ENCODE results near the gene FCRL1. TPM values are rescaled to one million over a fixed set of nuclear protein-coding genes. Genes with fewer than 3 reads are reported as not detected.

FCRL1 gene, protein sequence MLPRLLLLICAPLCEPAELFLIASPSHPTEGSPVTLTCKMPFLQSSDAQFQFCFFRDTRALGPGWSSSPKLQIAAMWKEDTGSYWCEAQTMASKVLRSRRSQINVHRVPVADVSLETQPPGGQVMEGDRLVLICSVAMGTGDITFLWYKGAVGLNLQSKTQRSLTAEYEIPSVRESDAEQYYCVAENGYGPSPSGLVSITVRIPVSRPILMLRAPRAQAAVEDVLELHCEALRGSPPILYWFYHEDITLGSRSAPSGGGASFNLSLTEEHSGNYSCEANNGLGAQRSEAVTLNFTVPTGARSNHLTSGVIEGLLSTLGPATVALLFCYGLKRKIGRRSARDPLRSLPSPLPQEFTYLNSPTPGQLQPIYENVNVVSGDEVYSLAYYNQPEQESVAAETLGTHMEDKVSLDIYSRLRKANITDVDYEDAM
- 1 to 10 TPM in 1 of 2 donors, under 1 TPM in 1; 0.29 to 1.7 TPM for total RNA-seq
- long read RNA-seq, donor 1: 0 reads
- long read RNA-seq, donor 2: 0 reads

DNA sequence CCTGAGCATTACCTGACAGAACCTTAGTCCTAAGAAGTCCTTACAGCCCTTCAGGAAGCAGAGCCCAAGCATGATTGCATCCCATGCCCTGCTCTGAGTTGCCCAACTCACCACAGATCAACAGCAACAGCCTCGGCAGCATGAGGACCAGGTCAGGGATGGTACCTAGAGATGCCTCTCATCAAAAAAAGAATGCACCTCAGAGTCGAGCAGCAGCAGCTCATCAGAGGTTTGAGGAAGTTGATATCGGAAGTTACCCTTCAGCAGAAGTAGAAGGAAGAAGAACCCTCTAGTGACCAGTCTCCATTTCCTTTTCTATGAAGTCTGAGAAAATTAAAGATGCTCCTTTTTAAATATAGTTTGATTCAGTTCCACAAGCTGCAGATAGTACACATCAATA lies at the start of gene FCRL1:
Gene FCRL1, minus strand, starts transcription at position 225 of the 400 bp plus-strand sequence. Its CDS starts 83 bp downstream, at position 142.
- no peak for DNase-seq (ENCODE audit: low spot score)
- intact Hi-C loops (cut with DNase I): no loop called here

DNA sequence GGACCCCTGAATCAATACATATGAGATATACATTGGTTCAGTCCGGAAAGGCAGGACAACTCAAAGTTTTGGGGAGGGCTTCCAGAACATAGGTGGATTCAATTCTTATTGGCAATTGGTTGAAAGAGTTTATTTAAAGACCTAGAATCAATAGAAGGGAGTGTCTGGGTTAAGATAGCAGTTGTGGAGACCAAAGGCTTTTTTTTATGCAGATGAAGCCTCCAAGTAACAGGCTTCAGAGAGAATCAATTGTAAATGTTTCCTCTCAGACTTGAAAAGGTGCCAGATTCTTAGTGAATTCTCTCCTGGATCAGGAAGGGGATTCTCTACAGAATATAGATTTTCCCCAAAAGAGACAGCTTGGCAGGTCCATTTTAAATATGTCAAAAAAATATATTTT lies 48.7 kb upstream of the FCRL1 start:
- intact Hi-C loops (cut with DNase I): no loop called here

DNA sequence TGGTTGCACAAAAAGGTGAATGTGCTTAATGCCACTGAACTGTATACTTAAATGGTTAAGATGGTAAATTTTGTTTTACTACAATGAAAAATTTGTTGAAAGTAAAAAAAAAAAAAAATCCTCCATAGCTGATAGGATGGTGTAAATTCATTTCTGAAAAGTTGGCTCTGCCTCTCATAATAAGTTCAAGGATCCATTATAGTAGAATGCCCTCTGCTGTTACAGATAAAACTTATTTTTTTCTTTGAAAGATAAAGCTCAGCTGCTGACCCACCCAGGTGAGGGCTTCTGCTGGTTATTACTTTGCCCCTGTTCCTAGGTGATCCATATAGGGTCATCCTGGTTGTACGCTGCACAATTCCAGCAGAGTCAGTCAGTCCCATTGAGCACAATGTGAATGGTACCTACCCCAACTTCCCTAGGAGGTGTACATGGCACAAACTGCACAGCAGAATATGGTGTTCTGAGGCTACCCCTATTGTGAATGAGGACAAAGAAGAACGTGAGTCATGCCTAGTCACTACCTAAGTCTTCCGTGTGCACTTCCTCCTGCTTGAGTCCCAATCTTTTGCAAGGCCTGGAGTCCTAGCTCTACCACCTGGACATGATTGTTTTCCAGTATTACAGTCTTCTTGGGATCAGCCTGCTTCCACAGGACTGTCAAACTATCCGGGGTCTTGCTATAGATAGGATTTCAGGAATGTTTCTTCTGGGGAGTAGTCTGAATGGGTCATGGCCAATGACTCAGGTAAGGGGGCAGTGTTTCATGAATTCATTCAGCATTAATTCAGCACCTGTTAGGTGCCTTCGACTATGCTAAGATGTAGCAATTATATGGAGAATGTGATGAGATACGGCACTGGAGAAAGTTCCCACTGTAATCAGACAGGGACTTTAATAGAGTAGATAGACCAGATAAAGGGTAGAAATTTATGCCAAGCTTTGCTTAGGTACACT lies 42.5 kb upstream of the FCRL1 start:
- intact Hi-C loops (cut with DNase I): no loop called here
- no peak for DNase-seq (ENCODE audit: low spot score)

More for the DNA sequence above, 48.7 kb upstream of the FCRL1 start:
- no peak for DNase-seq (ENCODE audit: low spot score)

DNA sequence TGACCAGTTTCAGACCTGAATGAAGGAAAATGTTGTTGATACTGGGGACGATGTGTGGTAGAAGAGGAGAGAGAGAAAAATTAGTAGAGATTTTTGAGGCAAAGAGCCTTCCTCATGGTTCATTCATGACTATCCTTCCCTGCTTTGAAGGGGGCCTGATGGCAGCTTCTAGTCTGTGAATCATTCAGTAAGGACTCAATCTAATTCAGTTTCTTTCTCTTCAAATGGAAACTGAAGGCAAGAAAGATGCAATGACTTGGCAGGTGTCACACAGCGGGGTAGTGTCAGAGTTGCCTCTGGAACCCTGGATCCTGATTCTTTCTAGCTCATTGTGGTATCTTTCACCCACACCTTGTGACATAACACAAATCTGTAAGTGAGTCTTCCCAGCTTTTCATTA lies 36.6 kb upstream of the FCRL1 start:
- DNase-seq (ENCODE audit: low spot score): no peak
- intact Hi-C loops (cut with DNase I): no loop called here

DNA sequence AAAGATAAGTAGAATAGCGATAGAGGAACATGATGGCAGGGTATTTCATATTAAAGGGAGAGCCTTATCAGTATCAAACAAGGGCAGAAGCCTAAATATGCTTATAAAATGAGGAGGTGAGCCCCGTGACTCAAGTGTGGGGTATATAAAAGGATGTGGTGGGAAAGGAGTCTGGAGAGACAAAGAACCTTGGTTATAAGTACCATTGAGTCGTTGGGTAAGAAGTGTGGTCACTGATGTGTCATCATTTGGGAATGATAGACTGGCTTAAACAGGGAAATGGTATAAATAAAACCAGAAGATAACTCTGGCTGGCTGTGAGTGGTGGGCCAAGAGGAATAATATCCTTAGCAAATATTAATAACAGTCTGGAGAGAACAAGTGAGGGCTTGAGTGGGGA lies 32.6 kb upstream of the FCRL1 start:
- intact Hi-C loops (cut with DNase I): no loop called here
- DNase-seq (ENCODE audit: low spot score): no peak

DNA sequence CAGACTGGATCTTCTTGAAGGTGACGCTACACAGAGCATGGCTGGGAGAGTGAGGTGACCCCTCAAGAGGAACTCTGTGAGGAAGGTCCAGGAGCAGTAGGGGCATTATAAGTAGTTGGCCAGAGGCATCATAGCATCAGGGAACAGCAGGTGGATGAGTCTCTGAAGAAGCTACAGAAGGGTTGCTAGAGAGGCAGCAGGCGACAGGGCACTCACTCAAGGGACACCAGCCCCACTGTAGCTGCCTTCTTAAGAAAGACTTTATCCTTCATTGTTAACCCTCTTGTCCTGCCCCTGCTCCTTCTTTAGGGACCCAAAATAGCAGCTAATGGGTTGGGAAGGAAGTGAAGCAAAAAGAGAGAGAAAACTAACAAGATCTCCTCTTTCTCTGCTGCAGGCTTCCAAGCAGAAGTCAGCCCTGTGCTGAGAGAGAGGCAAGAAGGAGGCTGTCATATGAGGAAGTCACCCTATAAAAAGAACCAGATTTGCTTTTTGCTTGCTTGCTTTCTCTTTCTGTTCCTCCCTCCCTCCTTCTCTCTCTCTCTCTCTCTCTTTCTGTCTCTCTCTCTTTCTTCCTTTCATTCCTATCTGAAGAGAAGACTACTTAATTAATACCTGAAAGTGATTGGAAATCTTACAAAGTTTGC lies 29.4 kb upstream of the FCRL1 start:
- DNase-seq (ENCODE audit: low spot score): no peak
- intact Hi-C loops (cut with DNase I): no loop called here

DNA sequence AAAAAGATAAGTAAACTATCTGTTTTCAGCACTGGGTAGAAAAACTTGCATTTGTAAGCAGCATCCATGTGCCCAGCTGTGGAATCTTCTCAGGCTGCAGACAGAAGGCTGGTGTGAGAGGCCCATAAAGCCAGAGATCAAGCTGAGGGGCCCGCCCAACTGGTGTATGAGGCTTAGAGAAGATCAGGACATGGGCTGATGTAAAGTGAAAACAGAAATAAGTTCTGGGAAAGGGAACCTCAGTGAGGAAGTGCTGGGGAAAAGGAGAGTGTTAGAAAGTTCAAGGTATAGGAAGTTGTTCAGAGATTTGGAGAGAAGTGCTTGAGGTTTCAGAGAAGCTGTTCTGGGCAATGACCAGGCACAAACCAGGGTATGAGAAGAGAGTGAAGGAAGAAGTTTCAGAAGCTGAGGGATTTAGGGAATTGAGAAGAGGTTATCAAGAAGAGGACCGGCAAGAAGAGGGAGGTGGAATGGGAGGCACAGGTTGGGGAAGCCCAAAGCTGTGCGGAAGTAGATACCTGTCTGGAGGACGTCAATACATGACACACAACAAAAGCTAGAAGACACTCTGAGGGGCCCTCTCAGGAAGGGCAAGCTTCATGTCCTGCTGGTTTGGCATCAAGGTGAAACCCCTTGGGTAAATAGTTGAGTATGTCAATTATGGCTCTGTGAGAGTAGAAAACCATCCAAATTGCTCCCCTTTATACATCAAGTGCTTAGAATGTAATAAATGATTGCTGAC lies 24.3 kb upstream of the FCRL1 start:
- DNase-seq (ENCODE audit: low spot score): no peak
- intact Hi-C loops (cut with DNase I): no loop called here

DNA sequence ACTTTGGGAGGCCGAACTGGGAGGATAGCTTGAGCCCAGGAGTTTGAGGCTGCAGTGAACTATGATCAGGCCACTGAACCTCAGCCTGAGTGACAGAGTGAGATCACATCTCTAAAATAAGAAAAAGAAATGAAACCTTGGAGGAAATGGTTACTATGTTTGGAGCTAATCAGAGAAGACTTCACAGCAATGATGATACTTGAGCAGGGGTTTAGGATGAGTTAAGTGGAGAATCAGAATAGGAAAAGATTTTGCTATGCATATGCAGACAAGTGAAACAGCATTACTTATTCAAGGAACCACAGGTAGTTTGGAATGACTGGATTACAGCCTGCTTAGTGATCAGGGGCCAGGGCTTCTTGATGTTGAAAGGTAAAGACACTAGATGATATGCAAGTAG lies 23.0 kb upstream of the FCRL1 start:
- DNase-seq (ENCODE audit: low spot score): no peak
- intact Hi-C loops (cut with DNase I): no loop called here

DNA sequence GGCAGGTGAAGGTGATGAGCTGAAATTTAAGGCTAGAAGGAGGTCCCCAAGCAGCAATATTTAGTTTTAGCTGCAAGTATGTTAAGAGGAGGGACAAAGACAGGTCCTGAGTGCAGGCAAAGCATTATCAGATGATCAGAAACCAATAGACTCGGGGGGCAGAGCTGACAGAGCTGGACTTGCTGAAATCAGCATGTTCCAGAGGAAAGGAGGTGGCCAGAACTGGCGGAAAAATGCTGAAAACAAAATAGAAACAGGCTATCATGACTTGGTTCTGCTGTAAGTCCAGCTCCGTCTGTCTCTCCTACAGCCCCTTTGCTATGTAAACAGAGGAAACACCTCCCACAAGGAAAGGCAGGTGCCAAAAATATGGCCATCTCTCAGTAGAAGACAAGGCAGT lies 21.8 kb upstream of the FCRL1 start, which contains the start of gene CD5L:
Gene CD5L, minus strand, starts transcription at position 101 of the 400 bp plus-strand sequence. CDS start 107 bp downstream, outside the sequence.
- intact Hi-C loops (cut with DNase I): no loop called here
- DNase-seq (ENCODE audit: low spot score): no peak

DNA sequence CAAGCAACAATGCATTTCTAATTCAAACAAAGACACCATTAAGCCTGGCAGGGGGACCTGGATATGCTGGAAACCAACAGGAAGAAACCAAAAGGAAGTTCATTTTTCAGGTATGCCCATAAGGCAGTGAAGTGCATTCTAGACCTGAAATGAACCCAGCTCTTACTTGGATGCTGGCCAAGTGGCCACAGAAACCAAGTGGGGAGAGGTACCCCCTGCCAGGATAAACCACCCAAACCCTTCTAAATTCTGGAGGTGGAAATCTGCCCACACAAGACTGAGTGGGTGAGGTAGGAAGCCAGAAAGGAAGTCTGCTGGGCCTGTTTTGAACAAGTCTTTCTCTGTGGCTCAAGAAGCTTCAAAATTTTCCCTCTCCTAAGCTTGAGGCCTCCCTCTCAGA lies 19.0 kb upstream of the FCRL1 start:
- intact Hi-C loops (cut with DNase I): no loop called here
- no peak for DNase-seq (ENCODE audit: low spot score)

DNA sequence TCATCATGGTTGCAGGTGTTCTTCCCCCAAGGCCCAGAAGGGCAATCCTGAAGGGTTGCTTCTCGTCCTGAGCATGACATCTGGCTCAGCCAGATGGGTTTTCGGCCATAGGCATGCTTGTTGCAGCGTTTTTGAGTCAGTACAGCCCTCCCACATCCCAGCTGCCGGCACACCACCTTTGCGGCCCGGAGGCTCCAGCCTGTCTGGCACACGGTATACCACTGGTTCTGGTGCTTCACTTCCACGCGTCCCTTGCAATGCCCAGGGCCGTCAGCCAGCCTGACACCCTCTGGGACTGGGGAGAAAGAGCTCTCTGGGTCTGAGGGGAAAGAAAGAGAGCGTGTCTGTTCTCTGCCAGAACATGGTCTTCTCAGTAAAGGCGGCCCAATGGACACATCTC lies 14.5 kb upstream of the FCRL1 start:
- intact Hi-C loops (cut with DNase I): no loop called here
- DNase-seq (ENCODE audit: low spot score): no peak

DNA sequence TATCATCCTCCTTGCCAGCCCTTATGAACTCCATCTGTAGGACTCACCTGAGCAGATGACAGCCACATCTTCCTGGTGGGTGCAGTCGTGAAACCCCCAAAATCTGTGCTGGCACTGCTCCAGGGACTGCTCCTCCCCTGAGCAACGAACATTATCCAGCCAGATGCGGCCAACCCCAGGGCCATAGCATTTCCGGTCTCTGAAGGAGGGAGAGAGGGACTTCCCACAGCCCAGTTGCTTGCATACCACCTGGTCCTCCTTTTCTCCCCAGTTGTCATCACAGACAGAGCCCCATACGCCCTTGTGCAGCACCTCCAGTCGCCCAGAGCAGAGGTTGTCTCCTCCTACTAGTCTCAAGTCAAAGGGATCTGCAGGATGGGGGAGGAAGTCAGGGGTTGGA lies 13.2 kb upstream of the FCRL1 start:
- intact Hi-C loops (cut with DNase I): no loop called here
- no peak for DNase-seq (ENCODE audit: low spot score)

DNA sequence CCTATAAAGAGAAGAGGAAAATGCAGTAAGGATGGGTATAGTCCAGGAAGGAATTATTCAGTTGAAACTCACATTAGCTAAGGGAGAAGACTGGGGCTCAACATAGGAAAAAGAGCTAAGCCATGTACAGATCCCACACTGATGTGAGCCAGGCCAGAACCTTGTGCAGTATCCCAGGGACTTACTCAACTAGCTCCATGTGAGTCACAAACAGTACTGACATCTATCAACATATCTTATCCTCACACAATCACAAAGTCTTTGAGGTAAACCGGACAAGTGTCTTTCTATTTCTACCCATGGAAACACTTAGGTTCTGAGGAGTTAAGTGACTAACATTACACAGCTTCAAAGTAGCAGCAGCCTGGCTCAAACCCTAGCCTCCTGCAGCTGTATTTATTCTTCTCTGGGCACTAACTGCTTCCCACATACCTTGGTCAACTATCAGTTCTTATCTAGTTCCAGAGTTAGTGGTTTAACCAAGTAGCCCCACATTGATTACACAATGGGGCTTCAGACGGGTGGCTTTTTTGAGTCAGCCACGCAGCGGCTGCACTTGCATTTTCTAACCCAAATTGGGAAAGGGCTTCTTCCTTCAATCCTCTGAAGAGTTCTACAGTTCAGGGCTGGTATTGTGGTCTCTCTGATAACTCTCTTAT lies 12.2 kb upstream of the FCRL1 start:
- no peak for DNase-seq (ENCODE audit: low spot score)
- intact Hi-C loops (cut with DNase I): no loop called here

DNA sequence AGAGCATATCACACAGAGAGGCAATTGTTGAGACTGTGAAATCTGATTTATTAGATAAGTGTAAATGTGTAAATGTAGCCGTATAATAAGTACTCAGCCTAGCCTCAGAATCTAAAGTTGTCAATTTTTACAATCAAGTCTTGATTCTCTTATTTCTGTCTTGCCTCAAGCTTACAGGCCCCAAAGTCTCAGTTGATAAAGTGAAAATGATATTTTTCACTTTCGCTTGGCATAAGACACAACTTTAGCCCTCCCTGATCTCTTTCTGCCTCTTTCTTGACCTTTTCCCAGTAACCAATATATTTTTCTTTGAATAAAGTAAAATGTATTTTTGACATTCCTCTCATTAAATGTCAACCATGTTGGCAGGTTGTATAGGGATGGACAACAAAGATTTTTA lies 11.0 kb upstream of the FCRL1 start:
- intact Hi-C loops (cut with DNase I): no loop called here
- DNase-seq (ENCODE audit: low spot score): no peak

DNA sequence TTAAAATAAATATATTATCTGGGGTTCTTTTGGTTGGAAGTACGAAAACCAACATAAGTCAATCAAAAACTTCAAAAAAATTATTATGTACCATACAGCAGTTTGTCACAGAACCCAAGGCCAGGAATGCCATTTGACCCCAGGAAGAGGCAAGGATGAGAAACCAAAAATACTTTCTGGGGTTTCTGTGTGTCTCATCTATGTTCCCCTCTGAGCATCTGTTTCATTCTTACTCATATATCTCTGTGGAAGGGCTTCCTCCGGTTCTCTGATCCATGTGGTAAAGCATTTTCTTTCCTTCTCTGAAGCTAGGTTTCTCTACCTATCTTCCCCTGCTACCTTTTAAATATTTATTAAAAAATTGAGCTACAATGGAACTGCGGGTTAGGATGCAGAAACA lies 9.8 kb upstream of the FCRL1 start:
- DNase-seq (ENCODE audit: low spot score): no peak
- intact Hi-C loops (cut with DNase I): no loop called here

DNA sequence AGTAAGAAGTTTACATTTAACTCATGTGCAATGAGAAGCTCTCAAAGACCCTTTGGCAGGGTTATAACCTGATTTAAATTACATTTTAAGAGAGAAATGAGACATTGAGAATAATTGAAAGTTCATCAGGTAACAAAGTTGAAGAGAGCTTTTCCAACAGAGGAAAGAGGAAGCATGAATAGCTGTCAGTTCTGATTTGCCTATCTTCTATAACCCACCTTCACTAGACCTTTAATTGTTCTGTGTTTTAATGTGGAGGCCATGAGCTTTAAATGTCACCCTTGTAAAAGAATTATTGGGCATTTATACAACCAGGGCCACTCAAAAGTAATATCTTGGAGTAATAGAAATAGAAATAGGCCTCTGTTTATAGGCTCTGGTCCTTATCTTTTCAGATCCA lies 9.3 kb upstream of the FCRL1 start:
- intact Hi-C loops (cut with DNase I): no loop called here
- no peak for DNase-seq (ENCODE audit: low spot score)

DNA sequence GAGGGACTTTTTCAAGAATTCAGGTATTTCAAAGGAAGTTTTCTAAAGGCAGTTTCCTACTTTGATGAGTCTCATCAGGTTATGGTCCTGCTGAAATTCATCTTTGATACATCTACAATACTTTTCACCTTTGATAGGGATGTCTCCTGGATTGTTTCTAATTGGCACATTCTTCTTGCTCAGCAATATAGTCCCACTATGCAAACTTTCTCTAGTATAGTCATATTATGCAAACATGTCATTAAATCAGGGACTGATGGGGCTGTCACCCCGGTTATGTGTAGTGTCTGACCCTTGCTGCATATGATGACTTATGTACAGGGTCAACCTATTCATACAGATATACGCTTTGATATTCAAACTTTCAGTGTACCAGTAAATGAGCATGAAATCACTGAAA lies 379 bp upstream of the FCRL1 start:
- DNase-seq (ENCODE audit: low spot score): no peak
- intact Hi-C loops (cut with DNase I): no loop called here

DNA sequence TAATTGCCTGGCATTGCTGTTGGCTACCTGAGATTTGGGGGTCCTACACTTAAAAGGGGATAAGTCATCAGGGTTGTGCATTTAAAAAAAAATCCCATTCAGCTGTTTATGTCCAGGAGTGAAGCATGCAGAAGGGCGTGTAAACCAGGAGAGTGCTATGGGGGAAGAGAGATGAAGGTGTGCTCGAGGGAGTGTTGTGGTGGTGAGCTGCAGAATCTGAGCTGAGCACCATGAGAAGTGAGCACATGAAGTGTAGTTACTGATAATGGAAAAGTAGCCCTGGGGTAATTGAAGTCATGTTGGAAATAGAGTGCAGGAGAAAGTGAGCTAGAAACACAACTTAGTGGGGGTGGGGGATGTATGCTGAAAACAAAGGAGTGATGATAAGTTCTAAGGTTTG lies 705 bp downstream of the FCRL1 start:
- no peak for DNase-seq (ENCODE audit: low spot score)
- intact Hi-C loops (cut with DNase I): no loop called here

All from posterior vena cava (tissue), 2 donors.